Kasumi-1 (cell line): Measurements from ENCODE around the gene ACP7.
"Not testable (repeated sequence)": the region's sequence is repeated elsewhere in the genome, so short reads cannot be mapped to it uniquely, and the experiment has no call there.

Experiments
- DNase-seq, 2 experiments: peaks; one replicate each; lab custom pipeline; 2025; lab: John Stamatoyannopoulos, UW

The ACP7 gene

DNA sequence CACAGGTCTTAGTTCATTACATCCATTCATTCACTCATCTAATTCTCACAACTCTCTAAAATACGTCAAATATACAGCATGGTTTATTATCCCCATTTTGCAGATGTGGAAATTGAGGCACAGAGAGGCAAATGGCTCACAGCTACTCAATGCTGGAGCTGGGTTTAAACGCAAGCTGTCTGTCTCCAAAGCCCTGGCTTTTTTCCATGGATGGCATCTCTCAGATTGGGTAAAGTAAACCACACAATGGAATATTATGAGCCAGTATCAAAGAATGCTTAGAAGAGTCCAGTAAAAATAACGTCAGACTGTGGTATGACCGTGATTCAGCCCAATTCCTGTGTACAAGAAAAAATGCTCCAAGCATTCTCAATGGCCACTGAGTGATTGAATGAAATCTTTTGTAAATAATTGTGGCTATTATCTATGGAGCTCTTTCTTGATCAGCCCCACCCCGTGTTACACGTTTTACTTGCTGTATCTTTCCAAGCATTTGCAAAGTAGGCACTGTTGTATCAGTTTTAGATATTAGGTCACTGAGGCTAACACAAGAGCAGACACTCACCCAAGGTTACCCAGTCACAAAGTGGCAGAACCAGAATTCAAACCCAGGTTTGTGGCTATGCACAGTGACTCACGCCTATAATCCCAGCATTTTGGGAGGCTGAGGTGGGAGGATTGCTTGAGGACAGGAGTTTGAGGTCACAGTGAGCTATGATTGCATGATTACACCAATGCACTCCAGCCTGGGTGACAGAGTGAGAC lies 5.5 kb upstream of the ACP7 start:
- DNase-seq = no peak

DNA sequence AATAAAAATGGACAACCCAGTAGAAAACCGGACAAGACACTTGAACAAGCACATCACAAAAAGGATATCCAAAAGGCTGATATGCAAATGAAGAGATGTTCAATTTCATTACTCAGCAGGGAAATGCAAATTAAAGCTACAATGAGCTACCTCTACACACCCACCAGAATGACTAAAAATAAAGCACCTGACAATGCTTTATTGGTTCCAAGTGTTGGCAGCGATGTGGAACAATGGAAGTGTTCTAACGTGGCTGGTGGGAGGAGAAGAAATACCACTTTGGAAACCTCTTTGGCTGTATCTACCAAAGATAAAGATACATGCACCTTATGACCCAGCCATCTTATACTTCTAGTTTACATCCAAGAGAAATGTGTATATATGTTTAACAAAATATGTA lies 3.7 kb upstream of the ACP7 start:
- DNase-seq = no peak

DNA sequence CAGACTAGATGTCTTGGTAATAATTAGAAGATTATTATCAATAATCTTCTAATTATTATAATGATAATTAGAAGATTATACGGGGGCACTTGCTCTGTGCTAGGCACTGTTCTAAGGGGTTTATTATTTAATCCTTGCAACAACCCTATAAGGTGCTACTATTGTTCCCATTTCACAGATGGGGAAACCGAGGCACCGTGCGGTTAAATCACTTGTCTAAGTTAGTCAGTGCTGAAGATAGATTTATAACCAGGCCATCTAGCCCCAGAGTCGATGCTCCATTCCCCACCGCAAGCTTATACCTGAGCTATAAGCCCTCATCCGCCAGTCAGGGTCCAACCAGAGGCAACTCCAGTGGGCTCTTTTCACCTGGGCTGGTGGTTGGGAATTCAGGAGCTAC lies 2.0 kb upstream of the ACP7 start:
- no peak for DNase-seq

DNA sequence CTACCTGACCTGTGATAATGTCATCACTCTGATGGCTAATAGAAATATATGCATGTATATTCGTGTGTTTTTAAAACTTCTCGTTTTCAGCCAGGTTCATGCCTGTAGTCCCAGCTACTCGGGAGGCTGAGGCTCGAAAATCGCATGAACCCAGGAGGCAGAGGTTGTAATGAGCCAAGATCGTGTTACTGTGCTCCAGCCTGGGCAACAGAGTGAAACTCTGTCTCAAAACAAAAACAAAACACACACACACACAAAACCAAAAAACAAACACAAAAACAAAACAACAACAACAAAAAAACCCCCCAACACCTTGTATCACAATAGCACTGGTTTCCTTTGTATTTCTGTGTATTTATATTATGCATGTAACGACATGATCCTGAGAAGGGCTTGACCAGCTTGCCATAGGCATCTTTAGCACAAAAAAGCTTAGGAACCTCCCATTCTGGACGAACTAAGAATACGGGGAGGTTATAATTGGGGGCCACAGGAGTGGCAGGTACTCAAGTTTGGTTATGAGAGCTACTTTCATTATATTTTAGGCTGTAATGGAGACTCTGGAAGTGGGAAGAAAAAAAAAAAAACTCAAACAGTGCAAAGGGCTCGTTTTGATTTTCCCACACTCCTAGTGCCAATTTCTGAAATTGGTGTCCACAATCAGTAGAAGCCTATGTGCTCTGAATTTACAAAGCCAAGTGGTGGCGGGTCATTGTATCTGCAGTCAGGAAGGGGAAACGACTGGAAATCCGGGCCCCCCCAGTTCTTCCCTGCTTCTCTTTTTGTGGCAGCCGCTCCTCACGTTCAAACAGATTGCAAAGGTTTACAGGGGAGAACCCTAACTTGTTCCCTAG lies 1.2 kb upstream of the ACP7 start:
- DNase-seq = no peak

DNA sequence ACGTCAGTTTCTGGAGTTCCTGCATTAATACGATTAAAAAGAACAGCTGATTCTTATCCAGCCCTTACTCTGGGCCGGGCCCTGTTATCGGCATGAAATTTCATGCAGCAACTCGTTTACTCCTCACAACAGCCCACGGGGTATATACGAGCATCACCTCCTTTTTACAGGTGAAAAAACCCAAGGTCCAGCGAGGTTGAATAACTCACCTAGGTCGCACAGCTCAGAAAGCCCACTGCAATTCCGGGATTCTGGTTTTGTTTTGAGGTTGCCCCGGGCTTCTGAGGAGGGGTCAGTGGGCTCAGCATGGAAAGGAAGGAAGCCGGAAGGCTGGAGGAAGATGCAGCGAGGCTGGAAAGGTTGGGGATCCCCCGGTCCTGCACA lies 577 bp upstream of the ACP7 start:
- no peak for DNase-seq

DNA sequence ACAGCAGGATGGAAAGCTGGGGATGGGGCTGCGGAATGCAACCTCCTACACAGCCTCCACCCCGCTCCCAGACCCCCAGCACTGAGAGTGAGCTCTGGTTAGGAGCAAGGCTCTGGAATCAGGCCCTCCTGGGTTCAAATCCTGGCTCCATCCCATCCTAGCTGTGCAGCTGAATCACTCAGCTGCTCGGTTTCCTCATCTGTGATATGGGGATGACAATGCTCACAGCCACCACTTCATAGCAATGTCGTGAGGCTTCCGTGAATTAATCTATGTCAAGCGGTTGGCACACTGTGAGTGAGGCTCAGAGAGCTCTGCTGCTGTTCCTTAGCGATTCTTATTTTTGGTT lies 538 bp downstream of the ACP7 start:
- no peak for DNase-seq

DNA sequence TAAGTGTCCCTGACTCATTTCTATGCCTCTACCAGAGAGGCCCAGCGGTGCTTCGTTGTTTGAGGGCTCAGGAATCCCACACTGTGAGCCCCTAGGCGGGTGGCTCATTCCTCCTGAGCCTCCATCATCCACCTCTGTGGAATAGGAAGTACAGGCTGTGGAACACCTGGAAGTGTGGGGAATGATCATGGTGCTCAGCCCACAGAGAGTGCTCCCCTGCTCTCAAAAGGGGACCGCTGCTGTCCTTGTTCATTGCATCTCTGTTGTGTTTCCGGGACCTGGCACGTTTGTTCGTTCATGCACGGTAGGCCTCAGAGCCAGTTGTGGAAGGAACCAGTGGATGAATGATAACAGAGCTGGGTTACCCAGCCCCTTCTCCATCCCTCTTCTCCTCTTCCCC lies 1.2 kb downstream of the ACP7 start:
- DNase-seq = no peak

DNA sequence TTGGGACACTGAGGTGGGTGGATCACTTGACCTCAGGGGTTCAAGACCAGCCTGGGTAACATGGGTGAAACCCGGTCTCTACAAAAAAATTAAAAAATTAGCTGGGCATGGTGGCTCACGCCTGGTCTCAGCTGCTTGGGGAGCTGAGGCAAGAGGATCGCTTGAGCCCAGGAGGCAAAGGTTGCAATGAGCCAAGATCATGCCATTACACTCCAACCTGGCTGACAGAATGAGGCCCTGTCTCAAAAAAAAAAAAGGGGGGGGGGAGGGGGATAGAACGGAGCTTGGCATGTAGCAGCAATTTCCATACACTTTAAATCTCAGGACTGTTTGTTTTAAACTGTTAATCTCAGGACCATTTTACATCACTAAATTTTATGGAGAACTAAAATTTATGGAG lies 2.2 kb downstream of the ACP7 start:
- DNase-seq = no peak

DNA sequence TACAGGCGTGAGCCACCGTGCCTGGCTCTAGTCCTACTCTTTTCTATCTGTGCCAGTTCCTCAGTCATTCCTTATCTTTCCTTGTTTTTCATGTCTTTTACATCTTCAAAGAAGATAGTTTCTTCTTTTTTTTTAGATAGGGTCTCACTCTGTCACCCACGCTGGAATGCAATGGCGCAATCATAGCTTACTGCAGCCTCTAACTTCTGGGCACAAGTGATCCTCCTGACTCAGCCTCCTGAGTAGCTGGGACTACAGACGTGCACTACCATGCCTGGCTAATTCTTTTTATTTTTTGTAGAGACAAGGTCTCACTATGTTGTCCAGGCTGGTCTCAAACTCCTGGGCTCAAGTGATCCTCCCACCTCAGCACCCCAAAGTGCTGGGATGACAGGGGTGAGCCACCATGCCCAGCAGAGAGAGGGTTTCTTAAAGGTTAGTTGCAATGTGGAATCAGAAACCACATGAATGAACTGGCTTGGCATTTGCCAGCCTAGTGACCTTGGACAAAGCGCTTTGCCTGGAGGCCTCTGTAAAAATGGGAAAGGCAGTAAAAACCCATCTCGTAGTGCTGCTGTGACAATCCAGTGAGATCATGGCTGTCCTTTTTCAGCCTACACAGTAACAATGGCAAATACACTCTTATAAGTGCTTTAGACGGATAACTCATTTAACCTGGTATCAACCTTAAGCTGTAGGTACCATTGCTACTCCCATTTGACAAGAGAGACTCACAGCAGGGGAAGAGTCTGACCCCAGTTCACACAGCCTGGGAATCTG lies 3.9 kb downstream of the ACP7 start:
- no peak for DNase-seq

DNA sequence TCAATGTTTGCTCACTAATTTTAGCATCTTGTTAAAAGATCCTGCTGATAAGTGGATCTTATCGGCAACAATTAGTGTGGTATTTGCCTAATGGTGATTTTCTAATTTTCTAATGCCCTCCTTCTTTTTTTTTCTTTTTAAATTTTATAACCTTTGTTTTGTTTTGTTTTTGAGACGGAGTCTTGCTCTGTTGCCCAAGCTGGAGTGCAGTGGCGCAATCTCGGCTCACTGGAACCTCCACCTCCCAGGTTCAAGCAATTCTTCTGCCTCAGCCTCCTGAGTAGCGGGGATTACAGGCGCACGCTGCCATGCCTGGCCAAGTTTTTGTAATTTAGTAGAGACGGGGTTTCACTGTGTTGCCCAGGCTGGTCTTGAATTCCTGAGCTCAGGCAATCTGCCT lies 5.8 kb downstream of the ACP7 start:
- DNase-seq = not testable (repeated sequence)

DNA sequence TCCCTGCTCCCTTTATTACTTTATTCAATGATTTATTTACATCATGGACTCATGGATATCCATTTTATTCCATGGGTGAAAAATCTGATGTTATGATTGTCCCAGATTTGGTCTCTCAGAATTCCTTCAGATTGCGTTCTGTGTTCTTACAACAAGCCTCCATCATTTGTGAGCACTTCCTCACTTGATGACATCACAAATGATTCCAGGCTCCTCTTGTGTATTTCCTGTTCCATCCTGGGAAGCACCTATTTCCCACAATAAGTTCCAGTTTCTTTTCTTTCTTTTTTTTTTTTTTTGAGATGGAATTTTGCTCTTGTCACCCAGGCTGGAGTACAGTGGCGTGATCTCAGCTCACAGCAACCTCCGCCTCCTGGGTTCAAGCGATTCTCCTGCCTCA lies 6.7 kb downstream of the ACP7 start:
- DNase-seq = no peak

DNA sequence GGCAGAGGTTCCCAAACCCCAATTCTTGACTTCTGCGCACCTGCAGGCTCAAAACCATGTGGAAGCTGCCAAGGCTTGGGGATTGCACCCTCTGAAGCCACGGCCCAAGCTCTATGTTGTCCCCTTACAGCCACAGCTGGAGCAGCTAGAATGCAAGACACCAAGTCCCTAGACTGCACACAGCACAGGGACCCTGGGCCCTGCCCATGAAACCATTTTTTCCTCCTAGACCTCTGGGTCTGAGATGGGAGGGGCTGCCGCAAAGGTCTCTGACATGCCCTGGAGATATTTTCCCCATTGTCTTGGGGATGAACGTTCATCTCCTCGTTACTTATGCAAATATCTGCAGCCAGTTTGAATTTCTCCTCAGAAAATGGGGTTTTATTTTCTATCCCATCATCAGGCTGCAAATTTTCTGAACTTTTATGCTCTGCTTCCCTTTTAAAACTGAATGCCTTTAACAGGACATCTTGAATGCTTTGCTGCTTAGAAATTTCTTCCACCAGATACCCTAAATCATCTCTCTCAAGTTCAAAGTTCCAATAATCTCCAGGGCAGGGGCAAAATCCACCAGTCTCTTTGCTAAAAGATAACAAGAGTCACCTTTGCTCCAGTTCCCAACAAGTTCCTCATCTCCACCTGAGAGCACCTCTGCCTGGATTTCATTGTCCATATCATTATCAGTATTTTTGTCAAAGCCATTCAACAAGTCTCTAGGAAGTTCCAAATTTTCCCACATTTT lies 11.8 kb downstream of the ACP7 start:
- DNase-seq = not testable (repeated sequence)

DNA sequence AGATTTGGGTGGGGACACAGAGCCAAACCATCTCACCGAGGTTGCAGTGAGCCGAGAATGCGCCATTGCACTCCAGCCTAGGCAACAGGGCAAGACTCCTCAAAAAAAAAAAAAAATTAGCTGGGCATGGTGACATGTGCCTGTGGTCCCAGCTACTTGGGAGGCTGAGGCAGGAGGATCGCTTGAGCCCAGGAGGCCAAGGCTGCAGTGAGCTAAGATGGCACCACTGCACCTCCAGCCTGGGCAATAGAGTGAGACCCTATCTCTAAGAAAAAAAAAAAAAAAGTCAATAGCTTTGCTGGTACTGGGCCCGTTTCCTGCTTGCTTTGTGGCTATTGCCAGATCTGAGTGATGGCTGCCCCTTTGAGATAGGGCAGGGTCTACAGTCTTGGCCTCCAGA lies 13.1 kb downstream of the ACP7 start:
- DNase-seq = no peak

DNA sequence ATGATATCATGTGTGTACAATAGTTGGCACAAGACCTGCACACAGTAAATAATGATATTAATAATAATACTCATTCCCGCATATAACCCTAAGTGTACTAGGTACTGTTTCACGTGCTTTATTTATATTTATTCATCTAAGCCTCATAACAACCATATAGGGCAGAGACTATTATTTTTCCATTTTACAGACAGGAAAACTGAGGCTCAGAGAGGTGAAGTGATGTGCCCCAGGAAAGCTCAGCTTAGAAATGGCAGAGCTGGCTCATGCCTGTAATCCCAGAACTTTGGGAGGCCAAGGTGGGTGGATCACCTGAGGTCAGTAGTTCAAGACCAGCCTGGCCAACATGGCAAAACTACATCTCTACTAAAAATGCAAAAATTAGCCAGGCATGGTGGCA lies 13.6 kb downstream of the ACP7 start:
- DNase-seq = no peak

DNA sequence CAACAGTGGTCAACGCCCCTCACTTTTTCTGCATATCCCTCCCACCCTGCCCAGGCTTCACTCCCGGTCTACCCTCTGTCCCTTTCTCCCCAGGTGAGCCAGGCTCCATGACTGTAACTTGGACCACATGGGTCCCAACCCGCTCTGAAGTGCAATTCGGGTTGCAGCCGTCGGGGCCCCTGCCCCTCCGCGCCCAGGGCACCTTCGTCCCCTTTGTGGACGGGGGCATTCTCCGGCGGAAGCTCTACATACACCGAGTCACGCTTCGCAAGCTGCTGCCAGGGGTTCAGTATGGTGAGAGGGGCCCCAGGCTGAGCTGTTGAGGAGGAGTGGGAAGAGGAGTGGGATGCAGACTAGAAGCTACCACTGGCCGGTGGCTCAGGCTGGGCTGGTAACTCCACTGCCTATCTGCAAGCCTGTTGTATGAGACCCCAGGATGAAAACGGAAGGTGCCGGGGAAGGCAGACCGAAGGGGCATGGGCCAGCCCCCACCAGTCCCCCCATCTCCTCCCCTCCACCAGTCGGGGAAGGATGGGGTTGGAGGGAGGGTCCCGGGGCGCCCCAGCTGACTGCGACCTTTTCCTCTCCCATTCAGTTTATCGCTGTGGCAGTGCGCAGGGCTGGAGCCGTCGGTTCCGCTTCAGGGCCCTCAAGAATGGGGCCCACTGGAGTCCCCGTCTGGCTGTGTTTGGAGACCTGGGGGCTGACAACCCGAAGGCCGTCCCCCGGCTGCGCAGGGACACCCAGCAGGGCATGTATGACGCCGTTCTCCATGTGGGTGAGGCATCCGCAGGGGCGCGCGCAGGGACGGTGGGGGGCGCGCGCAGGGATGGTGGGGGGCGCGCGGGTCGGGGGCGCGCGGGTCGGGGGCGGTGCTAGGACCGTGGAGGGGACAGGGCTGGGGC lies 14.4 kb downstream of the ACP7 start:
- DNase-seq = no peak

DNA sequence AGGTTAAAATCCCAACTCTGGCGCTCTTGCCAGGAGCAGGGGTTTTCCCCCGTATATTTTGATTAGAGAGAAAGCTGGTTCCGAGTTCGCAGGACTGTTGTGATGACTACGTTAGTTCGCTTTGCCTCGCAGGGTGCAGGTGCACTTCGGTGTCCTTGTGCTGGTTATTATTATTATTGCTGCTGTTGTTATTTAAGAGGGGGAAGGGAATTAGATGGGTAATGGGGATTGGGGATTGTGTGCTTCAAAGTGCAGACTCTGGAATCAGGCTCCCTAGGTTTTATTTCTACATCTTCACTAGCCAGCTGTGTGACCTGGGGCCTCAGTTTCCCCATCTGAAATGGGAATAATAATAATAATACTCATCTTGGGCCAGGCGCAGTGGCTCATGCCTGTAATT lies 15.2 kb downstream of the ACP7 start:
- DNase-seq = no peak

DNA sequence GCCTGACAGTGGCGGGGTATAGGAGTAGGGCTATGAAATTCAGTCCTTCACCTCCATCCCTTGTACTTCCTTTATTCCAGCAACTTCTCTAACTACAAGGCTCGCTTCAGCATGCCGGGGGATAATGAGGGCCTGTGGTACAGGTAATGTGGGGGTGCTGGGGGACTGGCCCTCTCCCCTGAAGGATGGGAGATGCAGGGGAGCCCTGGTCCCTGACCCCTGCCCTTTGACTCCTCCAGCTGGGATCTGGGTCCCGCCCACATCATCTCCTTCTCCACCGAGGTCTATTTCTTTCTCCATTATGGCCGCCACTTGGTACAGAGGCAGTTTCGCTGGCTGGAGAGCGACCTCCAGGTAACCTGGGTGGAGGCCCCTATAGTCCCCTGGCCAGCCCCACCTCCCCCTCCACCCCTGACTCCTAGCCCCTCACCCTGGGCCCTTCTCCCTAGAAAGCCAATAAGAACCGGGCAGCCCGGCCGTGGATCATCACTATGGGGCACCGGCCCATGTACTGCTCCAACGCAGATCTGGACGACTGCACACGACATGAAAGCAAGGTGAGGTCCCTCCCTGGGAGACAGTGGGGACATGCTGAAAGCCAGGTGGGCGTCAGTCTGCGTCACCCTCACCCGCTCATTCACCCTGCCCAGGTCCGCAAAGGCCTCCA lies 16.5 kb downstream of the ACP7 start:
- no peak for DNase-seq

DNA sequence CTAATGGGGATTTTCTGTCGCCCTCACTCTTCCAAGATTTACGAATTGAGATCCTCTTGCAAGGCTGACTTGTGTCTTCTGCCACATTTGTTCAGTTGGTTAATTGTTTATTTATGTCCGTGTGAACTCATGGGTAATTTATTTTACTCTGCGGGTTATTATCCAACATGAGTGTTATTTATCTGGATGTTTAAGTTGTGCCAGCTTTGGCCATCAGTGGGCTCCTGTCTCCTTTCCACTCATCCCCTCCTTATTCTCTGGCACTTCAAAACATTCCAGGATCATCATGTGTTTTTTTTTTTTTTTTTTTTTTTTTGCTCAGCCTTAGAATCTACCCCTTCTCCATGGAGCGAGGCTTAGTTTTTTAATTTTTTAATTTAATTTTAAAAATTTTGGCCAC lies 19.0 kb downstream of the ACP7 start:
- no peak for DNase-seq

DNA sequence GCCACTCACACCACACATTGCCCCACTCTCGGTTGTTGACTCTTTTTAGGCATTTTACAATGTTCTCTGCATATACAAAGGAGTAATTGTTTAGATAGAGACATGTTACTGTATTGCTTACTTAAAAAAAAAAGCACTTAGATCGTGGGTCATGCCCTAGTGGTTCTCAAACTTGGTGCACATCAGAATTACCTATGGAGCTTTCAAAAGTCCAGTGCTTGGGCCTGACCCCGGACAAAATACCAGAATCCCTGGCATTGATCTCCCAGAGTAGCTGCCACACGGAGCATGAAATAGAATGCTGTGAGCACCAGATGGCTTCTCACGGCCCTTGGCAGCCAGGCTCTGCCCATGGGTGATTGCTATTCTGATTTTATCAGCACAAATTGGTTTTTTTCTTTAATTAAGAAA lies 20.0 kb downstream of the ACP7 start:
- no peak for DNase-seq

DNA sequence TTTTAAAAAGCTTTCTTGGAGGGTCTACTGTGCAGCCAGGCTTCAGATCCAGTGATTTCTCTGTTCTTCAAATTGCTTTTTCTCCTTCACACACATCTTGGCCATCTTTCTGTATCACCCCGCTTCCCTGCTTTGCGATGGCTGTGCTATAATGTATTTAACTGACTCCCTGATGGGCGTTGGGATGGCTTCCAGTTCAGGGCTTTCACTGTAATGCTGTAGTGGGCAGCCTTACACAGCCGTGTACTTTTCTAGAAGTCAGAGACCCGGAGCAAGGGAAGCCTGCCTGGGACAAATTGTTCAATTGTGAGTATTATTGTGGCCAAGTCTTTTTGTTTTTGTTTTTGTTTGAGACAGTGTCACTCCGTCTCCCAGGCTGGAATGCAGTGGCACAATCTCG lies 22.0 kb downstream of the ACP7 start:
- no peak for DNase-seq

DNA sequence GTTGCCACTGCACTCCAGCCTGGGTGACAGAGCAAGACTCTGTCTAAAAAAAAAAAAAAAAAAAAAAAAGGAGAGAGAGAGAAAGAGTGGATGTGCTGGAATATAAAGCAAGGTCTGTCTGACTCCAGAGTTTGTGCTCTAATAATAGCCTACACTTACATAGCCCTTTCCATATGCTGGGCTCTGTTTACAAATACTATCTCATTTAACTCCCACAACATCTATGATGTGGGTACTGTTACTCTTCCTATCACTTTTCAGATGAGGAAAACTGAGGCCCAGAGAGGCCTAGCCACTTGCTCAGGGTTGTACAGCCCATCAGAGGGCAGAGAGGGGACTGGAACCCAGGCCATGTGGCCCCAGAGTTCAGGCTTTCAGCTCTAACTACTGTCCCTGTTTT lies 25.5 kb downstream of the ACP7 start:
- no peak for DNase-seq
